Activated gamma-delta T cell treated with anti-CD3 and anti-CD28 coated beads, Interleukin-2, amount 50 U/mL, for 16 hours (primary cell): Measurements from ENCODE around the gene ERC1.

Source experiments
- DNase-seq: peaks from one replicate; pipeline ENCODE4 v3.0.0-alpha.2; 2020; ENCODE audit warnings: low read depth

Gene ERC1

DNA sequence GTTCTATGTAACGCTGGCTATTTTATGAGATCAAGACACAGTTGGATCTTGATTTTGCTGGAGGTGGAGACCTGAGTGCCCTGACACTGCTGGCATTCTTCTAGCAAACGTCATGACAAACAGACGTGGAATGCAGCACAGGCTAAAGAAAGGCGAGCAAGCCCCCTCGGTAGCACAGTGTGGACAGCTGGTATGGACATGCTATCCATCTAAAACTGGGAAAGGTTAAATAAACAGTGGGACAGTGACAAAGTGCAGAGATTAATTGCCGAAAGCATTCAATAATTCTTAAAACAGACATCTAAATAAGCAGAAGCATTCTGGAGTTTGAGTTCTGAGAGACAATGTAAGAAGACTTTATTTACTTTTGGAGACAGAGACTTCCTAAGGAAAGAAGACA lies 366.1 kb downstream of the ERC1 start:
- DNase-seq, result no peak

DNA sequence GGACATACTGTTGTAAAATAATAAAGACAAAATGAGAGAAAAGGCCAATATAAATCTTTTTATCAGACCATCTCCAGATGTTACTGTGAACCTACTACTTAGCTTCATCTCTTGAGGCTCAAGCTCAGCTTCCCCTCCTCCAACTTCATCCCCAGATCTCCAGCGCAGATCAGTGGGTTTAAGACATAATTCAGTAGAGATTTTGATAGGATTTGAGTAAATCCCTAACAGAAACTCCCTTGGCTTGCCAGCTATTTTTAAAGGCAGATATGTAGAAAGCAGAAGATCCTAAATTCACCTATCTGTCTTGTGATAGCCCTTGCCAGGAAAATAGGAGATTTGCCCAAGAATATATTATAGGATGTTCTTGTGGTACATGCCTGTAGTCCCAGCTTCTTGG lies 366.7 kb downstream of the ERC1 start:
- no peak for DNase-seq

DNA sequence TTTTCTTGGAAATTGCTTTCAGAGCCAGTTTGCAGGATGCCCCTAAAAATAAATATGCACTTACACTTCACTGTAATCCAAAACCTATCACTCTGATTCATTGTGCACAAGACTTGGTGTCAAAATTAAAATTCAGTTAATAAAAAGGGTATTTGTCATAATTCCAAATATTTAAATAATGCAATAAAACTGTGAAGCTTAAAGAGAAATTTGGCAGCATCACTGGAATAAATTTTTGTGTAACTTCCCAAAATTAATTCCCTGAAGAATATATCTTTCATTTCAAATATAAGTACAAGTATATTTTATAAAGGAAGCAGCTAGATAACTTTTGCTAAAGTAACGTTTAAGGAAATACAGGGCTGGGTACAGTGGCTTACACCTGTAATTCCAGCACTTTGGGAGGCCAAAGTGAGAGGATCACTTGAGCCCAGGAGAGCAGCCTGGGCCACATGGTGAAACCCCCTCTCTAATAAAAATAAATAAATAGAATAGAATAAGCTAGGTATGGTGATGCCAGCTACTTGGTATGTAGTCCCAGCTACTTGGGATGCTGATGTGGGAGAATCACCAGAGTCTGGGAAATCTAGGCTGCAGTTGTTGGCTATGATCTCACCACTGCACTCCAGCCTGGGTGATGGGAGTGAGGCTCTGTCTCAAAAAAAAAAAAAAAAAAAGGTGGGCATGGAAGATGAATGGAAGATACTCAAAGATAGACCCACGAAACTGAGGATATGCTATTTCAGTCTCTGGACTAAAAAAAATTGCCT lies 369.6 kb downstream of the ERC1 start:
- no peak for DNase-seq

DNA sequence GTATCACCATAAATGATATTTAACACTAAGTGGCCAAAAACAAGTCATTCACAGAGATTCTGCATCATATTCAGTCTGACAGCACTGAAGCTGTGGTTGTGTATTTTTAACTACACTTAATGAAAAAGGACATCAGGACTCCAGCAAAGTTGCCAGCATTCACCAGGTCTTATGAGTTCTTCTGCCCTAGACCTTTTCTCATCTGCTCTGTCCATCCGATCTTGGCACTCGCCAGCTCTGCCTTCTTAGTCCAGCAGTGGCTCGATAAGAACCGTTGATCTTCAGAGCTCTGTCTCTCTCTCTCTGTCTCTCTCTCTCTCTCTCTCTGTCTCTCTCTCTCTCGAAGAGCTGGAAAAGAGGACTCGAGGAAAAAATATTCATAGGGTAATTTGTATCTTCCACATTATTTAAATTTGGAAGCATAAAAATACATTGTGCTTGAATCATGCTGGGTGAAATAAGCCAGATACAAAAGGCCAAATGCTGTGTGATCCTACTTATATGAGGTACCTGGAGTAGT lies 371.2 kb downstream of the ERC1 start:
- no peak for DNase-seq

DNA sequence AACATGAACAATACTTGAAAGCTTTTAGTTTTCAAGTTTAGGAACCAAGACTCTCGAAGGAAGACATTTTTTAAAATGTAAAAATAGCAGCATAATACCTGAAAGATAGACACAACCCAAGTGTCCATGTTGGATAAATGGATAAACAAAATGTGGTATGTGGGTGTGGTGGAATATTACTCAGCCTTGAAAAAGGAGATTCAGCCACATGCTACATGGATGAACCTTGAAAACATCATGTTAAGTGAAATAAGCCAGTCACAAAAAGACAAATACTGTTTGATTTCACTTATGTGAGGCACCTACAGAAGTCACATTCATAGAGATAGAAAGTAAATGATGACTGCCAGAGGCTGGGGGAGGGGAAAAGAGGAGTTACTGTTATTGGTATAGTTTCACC lies 374.7 kb downstream of the ERC1 start:
- DNase-seq, result no peak

DNA sequence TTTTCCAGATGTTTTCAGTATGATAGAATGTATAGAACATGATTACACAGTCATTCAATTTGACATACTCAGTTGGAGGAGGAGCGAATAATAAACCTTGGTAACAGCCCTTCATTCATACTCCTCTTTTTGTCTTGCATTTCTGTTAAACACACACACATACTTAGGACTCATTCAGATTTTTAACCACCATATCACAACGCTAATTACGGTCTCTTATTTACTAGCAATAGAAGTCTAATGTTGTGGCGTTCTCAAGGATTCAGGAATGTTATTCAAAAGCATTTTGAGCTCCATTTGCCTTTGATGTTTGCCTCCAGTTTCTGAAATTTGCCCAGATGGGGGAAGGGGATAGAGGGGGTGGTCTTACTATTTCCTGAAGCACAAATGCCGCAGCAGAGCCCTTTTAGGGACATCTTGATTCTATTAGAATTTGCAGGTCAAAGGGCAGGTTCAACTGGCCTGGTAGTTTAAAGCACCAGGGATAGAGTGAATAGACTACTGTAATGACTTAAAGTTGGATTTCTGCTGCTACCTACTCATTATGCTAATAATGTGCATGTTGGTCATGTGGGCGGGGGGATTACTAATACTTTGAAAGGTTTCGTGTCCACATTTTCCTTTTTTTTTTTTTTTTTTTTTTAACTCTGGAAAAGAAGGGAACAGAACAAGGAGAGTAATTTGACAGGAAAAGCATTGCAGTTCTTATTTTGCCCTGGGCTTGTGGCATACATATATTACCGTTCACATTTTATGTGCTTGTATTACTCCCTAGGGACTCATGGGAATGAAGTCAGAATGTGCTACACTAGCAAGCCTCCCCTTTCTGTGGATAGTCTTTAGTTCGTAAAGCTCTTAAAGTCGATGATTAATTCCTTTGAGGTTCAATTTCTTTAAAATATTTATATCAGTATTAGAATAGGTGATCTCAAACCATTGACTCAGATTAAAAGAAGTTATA lies 376.6 kb downstream of the ERC1 start:
- no peak for DNase-seq

DNA sequence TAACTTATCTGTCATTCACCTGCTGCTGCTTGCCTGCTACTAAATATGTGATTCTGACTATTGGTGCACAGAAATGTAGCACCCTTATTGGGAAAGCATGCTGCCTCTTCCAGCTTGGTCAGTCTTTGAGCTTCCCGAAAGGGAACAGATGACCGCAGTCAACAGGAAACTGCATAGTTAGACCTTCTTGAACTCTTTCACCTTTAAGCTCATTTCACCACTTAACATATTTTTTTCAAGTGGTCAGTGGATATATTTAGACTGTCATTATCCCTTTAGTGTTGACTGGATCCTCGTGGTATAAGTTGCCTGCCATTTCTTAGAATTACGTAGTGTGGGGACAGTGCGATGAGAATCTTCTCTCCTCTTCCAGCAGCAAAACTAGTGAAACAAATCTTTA lies 378.4 kb downstream of the ERC1 start:
- DNase-seq, result no peak

DNA sequence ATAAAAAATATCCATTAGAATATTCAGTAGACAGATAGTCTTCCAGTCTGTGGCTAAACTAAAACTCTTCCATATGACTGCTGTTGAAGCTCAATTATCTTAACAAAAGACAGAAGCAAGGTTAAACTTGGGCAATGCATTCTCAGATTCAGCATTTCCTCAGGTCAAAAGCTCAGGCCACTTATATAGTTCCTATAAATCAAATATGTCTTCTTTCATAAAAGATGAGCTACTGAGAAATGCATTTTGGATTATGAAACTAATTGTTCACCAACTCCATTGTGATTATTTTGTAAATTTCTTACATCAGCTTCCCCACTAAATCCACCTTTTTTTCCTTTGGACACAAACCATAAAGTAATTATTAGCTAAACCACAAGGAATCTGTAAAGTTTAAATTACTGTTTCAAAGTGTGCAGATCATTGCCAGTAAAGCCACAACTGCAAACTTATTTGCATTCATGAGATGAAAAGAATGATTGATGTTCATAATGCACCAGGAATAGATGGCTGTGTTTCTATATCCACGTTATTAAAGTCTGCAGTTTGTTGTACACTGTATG lies 379.0 kb downstream of the ERC1 start:
- no peak for DNase-seq

DNA sequence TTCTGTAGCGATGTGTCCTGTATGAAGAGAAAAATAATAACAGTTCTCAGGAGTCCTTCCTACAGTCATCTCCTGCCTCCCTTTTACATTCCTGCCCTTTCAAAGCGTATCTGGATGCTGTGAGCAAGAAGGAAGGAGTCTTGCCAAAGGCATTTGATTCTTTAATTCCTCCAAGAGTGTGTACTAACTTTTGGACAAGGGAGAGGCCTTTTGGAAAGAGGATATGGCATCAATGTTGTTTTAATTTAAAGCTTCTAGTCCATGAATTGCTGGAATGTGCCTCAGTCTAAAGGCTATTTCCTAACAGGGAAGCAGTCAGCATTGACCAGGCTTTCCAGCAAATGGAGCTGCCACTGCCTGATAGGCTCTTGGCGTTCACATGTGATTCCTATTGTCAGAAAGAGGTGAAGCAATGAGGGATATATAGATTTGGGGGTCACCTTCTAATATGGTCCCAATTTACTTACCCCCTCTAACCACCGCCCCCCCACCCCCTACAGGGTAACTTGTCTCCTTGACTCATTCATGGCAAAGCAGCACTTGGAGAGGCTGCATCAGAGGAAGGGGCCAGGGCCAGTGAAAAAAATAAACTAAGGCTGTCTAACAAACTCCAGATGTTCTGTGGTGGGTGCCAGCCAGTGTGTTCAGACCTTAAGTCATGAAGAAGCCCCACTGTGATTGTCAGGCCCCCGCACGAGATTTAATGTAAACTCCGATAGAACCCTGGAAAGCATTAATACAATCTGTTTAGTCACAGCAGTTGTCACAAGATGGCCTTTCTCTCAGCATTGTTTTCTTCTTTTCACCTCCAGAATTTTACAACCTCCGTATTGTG lies 383.1 kb downstream of the ERC1 start:
- no peak for DNase-seq

DNA sequence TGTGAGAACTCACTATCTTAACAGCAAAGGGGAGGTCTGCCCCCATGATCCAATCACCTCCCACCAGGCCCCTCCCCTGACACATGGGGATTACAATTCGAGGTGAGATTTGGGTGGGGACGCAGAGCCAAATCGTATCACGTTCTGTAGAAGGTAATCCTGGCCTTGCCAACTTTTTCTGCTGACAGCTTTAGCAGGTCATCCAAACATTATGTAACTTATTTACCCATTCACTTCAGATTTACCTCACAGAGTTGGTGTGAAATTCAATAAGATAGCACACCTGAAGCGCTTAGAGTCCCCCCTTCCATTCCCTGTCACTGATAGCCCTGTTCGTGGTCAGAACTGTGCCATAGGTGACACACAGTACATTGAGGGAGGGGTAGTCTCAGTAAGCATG lies 384.3 kb downstream of the ERC1 start:
- DNase-seq, result no peak

DNA sequence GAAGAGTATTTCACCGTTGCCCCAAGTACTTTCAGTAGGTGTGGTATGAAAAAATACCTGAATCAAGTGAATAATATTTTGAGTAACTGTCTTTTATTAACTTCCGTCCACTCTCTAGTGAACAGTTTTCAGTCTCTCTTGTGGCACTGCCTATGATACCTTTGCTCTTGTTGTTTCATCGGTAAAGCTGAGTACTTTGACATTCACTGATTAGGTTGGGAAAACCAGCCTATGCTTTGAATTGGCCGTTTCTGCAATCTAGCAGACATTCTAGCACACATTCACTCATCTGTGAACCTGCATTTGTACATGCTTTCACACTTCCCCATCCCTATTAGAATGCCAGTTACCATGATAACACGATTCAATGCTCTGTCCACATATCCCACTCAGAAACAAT lies 386.1 kb downstream of the ERC1 start:
- no peak for DNase-seq

DNA sequence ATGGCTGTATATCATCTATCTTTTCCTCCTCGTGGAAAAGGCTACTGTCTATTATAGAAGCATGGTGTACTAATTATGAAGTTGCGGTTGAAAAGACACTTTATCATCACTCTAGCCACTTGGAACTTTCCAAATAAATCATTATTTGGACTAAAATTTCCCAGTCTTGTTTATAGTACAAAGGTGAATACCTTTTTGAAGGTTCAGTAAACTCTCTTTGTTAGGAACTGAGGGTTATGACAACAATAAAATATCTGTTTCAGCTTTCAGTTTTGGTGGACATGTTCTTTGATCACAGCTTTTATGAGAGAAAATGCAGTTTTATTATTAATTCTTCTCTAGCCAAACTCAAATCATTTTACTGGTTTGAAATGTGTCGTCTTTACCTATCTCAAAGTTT lies 386.7 kb downstream of the ERC1 start:
- no peak for DNase-seq

DNA sequence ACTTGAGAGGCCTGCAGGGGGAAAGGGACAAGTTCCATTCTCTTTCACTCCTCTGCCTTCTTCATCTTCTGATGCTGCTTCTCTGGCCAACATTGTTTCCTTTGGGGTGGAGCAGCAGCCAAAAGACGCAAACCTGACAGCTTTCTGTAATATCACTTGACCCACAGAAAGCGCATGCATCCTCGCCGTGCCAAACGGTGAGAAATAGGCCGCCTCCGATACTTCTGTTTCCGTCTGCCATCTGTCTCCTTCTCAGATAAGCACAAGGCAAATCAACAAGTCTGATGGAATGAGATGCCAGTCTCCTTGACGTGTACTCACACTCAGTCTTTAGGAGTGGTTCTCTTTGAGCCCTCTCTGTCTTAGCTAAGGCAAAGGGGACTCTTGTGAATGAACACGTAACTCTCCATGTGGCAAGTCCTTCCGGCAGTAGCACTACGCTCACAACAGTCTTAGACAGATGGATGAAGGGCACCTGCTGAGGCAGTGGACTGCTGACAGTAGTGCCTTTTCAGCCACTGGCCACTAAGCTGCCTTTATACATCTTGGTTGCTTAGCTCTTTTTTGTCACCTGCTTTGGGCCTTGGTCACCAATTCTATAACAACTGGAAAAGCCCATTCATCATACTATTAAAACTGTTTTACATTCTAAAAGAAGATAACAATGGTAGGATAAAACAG lies 389.3 kb downstream of the ERC1 start:
- no peak for DNase-seq

DNA sequence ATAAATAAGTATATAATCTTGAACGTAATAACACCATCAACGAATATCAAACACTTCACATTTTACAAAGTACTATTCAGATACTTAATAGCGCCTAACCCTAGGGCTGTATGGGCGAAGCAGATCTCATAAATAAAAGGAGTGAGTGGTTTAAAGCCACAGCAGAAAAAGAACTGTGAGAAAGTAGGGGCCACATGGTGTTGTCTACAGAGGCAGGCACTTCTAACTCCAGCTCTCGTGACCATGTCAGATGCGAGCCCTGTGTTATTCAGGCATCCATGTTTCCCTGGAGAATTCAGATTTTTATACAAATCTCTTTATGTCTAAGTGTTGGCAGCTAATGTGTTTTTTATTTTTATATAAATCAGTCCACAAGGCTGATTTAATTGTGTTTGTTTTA lies 391.1 kb downstream of the ERC1 start:
- DNase-seq, result no peak

DNA sequence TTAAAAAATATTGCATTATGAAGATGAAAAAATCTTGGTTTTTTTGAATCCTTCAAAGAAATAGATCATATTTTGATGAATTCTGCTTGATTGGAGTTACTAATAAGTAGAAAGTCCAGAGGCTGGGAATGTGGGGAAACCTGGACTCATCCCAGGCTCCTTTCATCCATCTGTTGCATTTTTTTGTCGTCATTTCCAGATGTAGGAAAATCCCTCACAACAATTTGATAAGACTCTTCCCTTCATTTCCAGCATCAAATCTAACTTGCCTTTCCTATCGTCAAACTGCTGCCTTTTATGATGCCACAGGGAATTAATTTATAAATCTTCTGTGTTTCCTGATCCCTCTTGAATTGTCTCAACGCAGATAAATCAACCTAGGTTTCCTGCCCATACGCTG lies 391.8 kb downstream of the ERC1 start:
- DNase-seq, result no peak

DNA sequence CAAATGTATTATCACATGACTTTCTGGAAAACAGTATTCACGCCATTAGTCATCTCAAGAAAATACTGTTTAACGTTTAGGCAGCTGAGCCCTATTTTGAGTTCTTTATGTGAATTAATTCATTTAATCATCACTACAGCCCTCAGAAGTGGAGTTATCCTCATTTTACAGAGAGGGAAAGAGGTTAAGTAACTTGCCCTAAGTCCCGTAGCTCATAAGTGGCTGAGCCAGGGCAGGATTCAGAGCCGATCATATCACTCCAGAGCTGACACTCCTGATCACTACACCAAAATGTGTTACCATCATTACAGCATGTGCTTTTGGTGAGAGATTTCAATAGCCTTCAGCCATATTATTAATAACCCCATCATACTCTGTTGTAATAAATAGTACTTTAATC lies 392.7 kb downstream of the ERC1 start:
- DNase-seq, result no peak

DNA sequence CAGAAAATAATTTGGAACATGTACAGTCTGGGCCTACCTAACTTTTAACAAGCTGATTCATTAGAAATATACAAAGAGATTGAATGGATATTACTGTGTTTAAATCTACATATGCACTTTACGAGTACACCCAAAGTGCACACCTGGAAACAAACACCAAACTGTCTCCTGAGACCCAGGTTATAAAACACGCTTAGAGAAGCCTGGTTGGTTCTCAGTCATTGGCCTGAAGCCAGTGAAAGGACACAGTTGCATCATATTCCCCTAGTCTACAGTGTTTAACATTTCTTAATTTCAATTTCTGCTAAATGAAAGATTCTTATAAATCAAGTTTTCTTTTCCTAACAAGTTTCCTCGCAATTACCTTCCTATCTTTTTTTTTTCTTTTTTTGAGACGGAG lies 393.9 kb downstream of the ERC1 start:
- no peak for DNase-seq

DNA sequence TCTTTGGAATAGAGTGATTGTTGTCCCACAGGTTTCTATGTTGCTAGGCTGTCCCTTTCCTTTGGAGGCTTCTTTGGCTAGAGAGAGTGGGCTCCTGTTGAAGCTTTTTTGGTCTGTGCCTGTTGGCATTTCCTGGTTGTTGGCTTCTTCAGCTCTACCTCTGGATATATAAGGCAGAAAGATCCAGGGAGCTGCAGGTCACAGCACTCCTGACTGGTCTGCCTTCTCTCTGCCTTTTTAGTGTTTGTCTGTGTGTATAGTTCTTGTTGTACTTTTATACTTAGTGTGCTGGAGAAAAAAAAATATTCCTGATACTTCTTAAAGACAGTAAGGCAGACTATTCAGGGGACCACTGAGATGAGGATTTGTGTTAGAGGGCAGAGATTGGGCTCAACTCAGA lies 400.7 kb downstream of the ERC1 start:
- no peak for DNase-seq

DNA sequence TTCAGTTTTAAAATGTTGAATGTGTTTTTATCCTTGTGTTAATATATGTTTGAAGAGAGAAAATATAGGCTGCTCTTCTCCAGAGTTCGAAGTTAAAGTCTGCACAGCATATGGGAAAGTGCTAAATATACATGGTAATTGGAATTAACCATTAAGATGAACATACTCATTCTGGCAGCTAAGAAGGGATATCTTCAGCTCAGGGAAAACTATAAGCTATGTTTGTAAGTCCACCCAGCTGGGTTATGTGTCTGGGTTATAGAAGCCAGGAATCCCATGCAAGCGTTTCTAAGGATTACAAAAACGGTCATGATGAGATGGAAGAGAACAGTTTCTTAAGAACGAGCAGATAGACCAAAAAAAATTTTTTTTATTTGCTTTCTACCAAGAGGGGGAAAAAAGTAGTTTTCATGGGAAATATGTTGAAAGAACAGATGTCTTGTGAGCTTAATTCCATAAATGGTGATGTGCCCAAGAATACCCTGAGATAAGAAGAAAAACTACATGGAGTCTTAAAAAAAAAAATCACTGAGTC lies 404.5 kb downstream of the ERC1 start:
- DNase-seq, result no peak

DNA sequence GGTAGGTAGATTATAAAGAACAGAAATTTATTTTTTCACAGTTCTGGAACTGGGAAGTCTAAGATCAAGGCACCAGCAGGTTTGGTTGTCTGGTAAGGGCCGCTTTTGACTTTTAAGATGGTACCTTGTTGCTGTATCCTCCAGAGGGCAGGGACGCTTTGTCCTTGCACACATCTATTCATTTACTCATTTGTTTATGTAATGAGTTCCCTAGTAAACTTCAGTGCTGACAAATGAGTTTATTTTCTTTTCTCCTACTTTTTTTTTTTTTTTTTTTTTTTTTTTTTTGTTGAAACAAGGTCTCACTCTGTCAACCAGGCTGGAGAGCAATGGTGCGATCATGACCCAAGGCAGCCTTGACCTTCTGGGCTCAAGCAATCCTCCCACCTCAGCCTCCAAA lies 407.6 kb downstream of the ERC1 start:
- no peak for DNase-seq

DNA sequence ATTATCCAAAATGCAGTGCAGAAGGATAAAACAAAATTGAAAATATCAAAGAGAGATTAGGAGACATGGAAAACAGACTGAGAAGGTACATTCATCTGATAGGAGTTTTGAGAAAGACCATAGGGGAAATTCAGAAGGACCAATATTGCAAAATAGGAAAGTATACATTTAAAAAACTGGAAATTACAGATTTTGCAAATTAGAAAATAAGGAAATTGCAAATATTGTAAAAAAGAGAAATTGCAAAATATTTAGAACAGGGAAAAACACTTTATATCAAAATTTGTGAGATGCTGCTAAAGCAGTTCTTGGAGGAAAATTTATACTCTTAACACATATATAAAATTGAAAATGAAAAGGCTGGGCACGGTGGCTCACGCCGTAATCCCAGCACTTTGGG lies 410.9 kb downstream of the ERC1 start:
- no peak for DNase-seq
